Colonic mucosa (tissue), 4 donors: Measurements from ENCODE around the gene FGF19. TPM values are rescaled to one million over a fixed set of nuclear protein-coding genes. Genes with fewer than 3 reads are reported as not detected.

ENCODE experiments used
- DNase-seq: peaks from one replicate; pipeline ENCODE4 v3.0.0-alpha.2; 2020
- H3K27ac ChIP-seq: fragments of 200-600 bp; one replicate; pipeline ENCODE4 v1.8.0; 2021
- H3K27me3 ChIP-seq: fragments of 200-600 bp; one replicate; pipeline ENCODE4 v1.8.0; 2021
- H3K36me3 ChIP-seq: fragments of 200-600 bp; one replicate; pipeline ENCODE4 v1.8.0; 2021
- H3K4me1 ChIP-seq: fragments of 200-600 bp; one replicate; pipeline ENCODE4 v1.8.0; 2021; ENCODE audit warnings: mild to moderate bottlenecking
- H3K4me3 ChIP-seq: fragments of 200-600 bp; one replicate; pipeline ENCODE4 v1.8.0; 2021
- H3K9ac ChIP-seq, 2 donors: one replicate each; pipeline ENCODE4 v1.7.0; 2013; ENCODE audit warnings: control low read depth in 2 of 2, low read depth in 2 of 2, low read length in 2 of 2
- H3K9me3 ChIP-seq: fragments of 200-600 bp; one replicate; pipeline ENCODE4 v1.8.0; 2021
- CTCF ChIP-seq: fragments of 200-600 bp; IDR thresholded peaks from one replicate; pipeline ENCODE4 v1.8.0; 2022; ENCODE audit warnings: antibody characterized with exemption, mild to moderate bottlenecking
- intact Hi-C: fragments of 100-400 bp; cut with DNase I; formaldehyde crosslinking; loops from one replicate; pipeline ENCODE4 v1.14.1; 2022
- total RNA-seq, 2 donors: library from RNA; stranded (reverse); fragmentation: NEBNext Ultra II Directional in 1 of 2; extraction: Animal tissue kit (Norgen Biotek cat#: 25700) in 1 of 2; gene quantifications; one replicate each; pipeline ENCODE4 v1.2.1, GENCODE V29; 2021
- donor health status: healthy.
- donor health status: DM: no; HTN: no; CAD: no.
- donor health status: DM: no; HTN: no; CAD: no.

Gene FGF19
- total RNA-seq, result under 1 TPM in 1 of 2 donors, not detected in 1; 0.22 TPM

DNA sequence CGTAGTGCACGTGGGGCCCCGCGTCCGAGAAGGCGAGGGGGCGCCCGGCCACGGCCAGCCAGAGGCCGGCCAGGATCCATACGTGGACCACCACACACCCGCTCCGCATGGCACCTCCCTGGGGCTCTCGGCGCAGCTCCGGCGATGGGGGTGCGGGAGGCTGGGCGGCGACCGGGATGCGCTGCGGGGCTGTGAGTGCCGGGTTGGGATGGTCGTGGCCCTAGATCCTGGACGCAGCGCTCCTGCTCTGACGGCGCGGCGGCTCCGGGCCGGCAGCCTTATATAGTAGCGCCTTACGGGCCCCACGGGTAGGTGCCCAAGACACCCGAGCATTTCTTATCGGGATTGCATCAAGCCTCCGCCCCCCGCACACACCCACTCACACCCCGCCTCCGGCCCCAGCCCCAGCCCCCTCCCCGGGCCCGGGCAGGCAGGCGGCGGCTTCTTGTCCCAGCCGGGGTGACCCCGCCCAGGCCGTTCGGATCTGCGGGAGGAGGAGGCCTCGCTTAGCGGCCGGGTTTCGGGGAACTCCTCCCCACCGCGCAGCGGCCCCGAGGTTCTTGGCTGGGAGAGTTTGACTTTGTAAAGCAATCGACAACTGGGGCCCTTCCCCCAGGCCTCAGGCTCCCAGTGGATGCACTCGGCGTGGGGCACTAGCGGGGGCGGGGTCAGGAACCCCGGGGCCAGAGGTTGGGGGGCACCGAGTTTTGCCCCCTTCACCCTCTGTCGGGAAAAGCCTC, at the start of gene FGF19:
TSS of gene FGF19 (minus strand) at position 255 of the 740 bp plus-strand sequence. CDS start at position 109, 146 bp downstream.
- DNase-seq, result no peak
- Histone ChIP-seq H3K4me3 (no peak within 1 kb of the TSS), H3K36me3 (no peaks in the 10 kb centered on the region), H3K9me3 (no peaks in the 10 kb centered on the region), H3K27me3 (peaks cover 43% of the 10 kb centered on the region), H3K9ac (no peak within 1 kb of the TSS), H3K27ac (no peak within 1 kb of the TSS), H3K4me1 (peaks cover 10% of the 10 kb centered on the region)
- intact Hi-C loops, result loop anchor here (5.0 kb wide), 1 partner anchor 183 kb away; no protein-coding TSS in a partner anchor
- TF ChIP-seq CTCF, result no peak

DNA sequence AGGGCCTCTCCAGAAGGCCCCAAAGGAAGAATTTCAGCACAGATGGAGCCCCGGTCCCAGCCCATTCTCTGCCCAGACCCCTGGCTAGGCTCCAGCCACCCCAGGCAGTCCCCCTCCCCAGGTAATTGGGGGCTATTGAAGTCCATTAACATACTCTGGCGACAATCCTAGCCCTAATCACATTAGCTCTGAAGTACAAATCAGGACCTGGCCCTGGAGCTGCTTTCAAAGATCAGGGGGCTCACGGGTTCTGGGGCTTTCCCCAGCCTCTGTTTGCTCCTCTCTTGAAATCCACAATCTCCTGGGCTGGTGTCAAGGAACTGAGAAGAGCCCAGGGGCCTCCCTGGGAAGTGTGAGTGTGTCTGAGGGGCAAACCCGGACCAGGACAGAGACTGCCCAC, 49.1 kb upstream of the FGF19 start:
- no peaks in the 10 kb centered on the region for H3K4me1 ChIP-seq
- H3K36me3 ChIP-seq, result no peaks in the 10 kb centered on the region
- no peak overlapping the region for H3K9ac ChIP-seq
- H3K4me3 ChIP-seq, result no peak overlapping the region
- H3K9me3 ChIP-seq, result no peaks in the 10 kb centered on the region
- intact Hi-C loops, result no loop called here
- TF ChIP-seq CTCF, result no peak
- no peak for DNase-seq
- no peak overlapping the region for H3K27ac ChIP-seq
- H3K27me3 ChIP-seq, result no peaks in the 10 kb centered on the region

GRCh38 chr11:69750875-69751597, 47.2 kb upstream of the FGF19 start:
- Histone ChIP-seq H3K9ac (no peak overlapping the region), H3K4me3 (no peak overlapping the region), H3K36me3 (no peaks in the 10 kb centered on the region), H3K27me3 (no peaks in the 10 kb centered on the region), H3K4me1 (no peaks in the 10 kb centered on the region), H3K9me3 (no peaks in the 10 kb centered on the region), H3K27ac (no peak overlapping the region)
- intact Hi-C loops, result no loop called here
- no peak for DNase-seq
- no peak for TF ChIP-seq CTCF

GRCh38 chr11:69750108-69750850, 46.5 kb upstream of the FGF19 start:
- intact Hi-C loops, result no loop called here
- Histone ChIP-seq H3K36me3 (no peaks in the 10 kb centered on the region), H3K9ac (no peak overlapping the region), H3K9me3 (no peaks in the 10 kb centered on the region), H3K4me1 (no peaks in the 10 kb centered on the region), H3K27me3 (no peaks in the 10 kb centered on the region), H3K27ac (no peak overlapping the region), H3K4me3 (no peak overlapping the region)
- no peak for DNase-seq
- no peak for TF ChIP-seq CTCF

- Histone ChIP-seq H3K27ac (no peak overlapping the region), H3K4me1 (no peaks in the 10 kb centered on the region), H3K9me3 (no peaks in the 10 kb centered on the region), H3K4me3 (no peak overlapping the region), H3K27me3 (no peaks in the 10 kb centered on the region), H3K36me3 (no peaks in the 10 kb centered on the region), H3K9ac (no peak overlapping the region)
- no peak for DNase-seq
- no peak for TF ChIP-seq CTCF
- intact Hi-C loops, result no loop called here
Observed at GRCh38 chr11:69748637-69749036, 44.8 kb upstream of the FGF19 start.
